ENCODE measurements around the gene GPD1.

- no peak for TF ChIP-seq CTCF (IDR thresholded peaks at IDR 0.05)
- TF ChIP-seq EP300 (IDR thresholded peaks at IDR 0.05) = no peak
- TF ChIP-seq POLR2A (IDR thresholded peaks at IDR 0.05) = no peak
These were observed 30.1 kb upstream of the GPD1 start for GRCh38 chr12:50073712-50074111.
